ENCODE data around the gene CCDC154.

CCDC154 gene

GRCh38 chr16:1401061-1401757, 43.1 kb downstream of the CCDC154 start:
- Histone ChIP-seq H3K4me3 (ENCODE audit: low read depth, low read length) (no peak overlapping the region), H3K9me3 (ENCODE audit: control insufficient read depth, insufficient read depth, low read depth, low read length) (no peaks in the 10 kb centered on the region), H3K4me1 (ENCODE audit: control insufficient read depth, insufficient read depth, low read length) (no peaks in the 10 kb centered on the region), H3K27ac (ENCODE audit: extremely low read depth, low read depth, low read length) (no peak overlapping the region), H3K36me3 (ENCODE audit: control insufficient read depth in 2 of 2, insufficient read depth in 1 of 2, low read length in 2 of 2) (peaks cover 0 to 50% of the 10 kb centered on the region in 2 experiments; a peak in 2 of 3 replicates)
- ChIA-PET CTCF (interaction anchor here (0.9 kb wide), 1 partner anchor 12 kb away, joined by 3 read pairs; no protein-coding TSS in a partner anchor), POLR2A (no interaction called here)
- TF ChIP-seq ZNF514 (tag by site-specific recombination; IDR thresholded peaks at IDR 0.05) (no peak), ZNF423 (tag by site-specific recombination; IDR thresholded peaks at IDR 0.05) (no peak), ZBTB44 (tag by site-specific recombination; IDR thresholded peaks at IDR 0.05) (no peak), BCL11A (tag by site-specific recombination; IDR thresholded peaks at IDR 0.05; ENCODE audit: low read depth) (no peak), ZNF747 (tag by site-specific recombination; IDR thresholded peaks at IDR 0.05) (no peak), ZNF416 (tag by site-specific recombination; IDR thresholded peaks at IDR 0.05) (no peak), EGR2 (tag by site-specific recombination; IDR thresholded peaks at IDR 0.05; ENCODE audit: low read depth) (no peak)

- Histone ChIP-seq H3K4me3 (ENCODE audit: low read depth, low read length) (no peak overlapping the region), H3K36me3 (ENCODE audit: control insufficient read depth in 2 of 2, insufficient read depth in 1 of 2, low read length in 2 of 2) (peaks cover 0 to 45% of the 10 kb centered on the region in 2 experiments; a peak in 2 of 3 replicates), H3K27ac (ENCODE audit: extremely low read depth, low read depth, low read length) (no peak overlapping the region), H3K4me1 (ENCODE audit: control insufficient read depth, insufficient read depth, low read length) (no peaks in the 10 kb centered on the region), H3K9me3 (ENCODE audit: control insufficient read depth, insufficient read depth, low read depth, low read length) (no peaks in the 10 kb centered on the region)
- ChIA-PET POLR2A (no interaction called here), CTCF (no interaction called here)
- TF ChIP-seq MEIS1 (CRISPR knock-in tag; IDR thresholded peaks at IDR 0.05; ENCODE audit: borderline replicate concordance) (no peak), RBAK (tag by site-specific recombination; IDR thresholded peaks at IDR 0.05) (no peak), ZNF623 (tag by site-specific recombination; IDR thresholded peaks at IDR 0.05) (no peak), HOXC10 (CRISPR knock-in tag; IDR thresholded peaks at IDR 0.05) (no peak), BCL11B (tag by site-specific recombination; IDR thresholded peaks at IDR 0.05; ENCODE audit: low read depth) (no peak), ZNF660 (tag by site-specific recombination; IDR thresholded peaks at IDR 0.05) (no peak), HOXA7 (CRISPR knock-in tag; IDR thresholded peaks at IDR 0.05; ENCODE audit: borderline replicate concordance) (no peak), ZBTB44 (tag by site-specific recombination; IDR thresholded peaks at IDR 0.05) (no peak), ZBTB8A (tag by site-specific recombination; IDR thresholded peaks at IDR 0.05) (no peak), EGR2 (tag by site-specific recombination; IDR thresholded peaks at IDR 0.05; ENCODE audit: low read depth) (no peak), PRDM2 (tag by site-specific recombination; IDR thresholded peaks at IDR 0.05; ENCODE audit: borderline replicate concordance) (no peak)
Observed at GRCh38 chr16:1398826-1399581, 45.4 kb downstream of the CCDC154 start.

Data from HEK293 (cell line).